Tibial nerve (tissue), 3 donors: ENCODE measurements around the gene C9orf152.

Experiments
- CTCF ChIP-seq, 5 experiments: fragments of 200-600 bp in 3 of 5; fragments of 450-650 bp in 2 of 5; sonication (generic) in 3 of 5; IDR thresholded peaks; one replicate each; pipeline ENCODE4 v1.5.1; 2016 to 2019; ENCODE audit warnings: antibody characterized with exemption in 5 of 5, mild to moderate bottlenecking in 3 of 5, moderate library complexity in 2 of 5
- POLR2A ChIP-seq, 2 donors: fragments of 450-650 bp; IDR thresholded peaks; one replicate each; pipeline ENCODE4 v1.6.1; 2017; ENCODE audit warnings: antibody characterized with exemption in 2 of 2, mild to moderate bottlenecking in 2 of 2, moderate library complexity in 2 of 2

- TF ChIP-seq CTCF (IDR thresholded peaks at IDR 0.05) (no peak), POLR2A (IDR thresholded peaks at IDR 0.05) (no peak)
These were observed 28.2 kb downstream of the C9orf152 start for GRCh38 chr9:110179734-110180133.
